H1 (cell line): ENCODE data around the gene PRKCA. TPM values are rescaled to one million over a fixed set of nuclear protein-coding genes. Genes with fewer than 3 reads are reported as not detected.

Experiments
- CTCF ChIA-PET: fragments of 300-600 bp; sonication (Branson Sonifier 250); formaldehyde crosslinking; loops from one replicate; lab custom pipeline; 2021; ENCODE audit not compliant: partially characterized antibody; lab: Charles Lee
- POLR2A ChIA-PET: fragments of 300-600 bp; sonication (Branson Sonifier 250); formaldehyde crosslinking; loops from one replicate; lab custom pipeline; 2021; ENCODE audit warnings: inconsistent platforms; ENCODE audit not compliant: partially characterized antibody; lab: Charles Lee
- DNase-seq, 2 experiments: peaks; one replicate each; pipeline versions ENCODE4 v3.0.0 to v3.0.0-alpha.2; 2010 to 2022; ENCODE audit warnings: low spot score in 2 of 2, low read depth in 1 of 2, mixed read lengths in 1 of 2
- FAIRE-seq: peaks from 2 replicates; lab custom pipeline; 2011; peaks lifted over from hg19 to GRCh38; lab: Jason Lieb, UNC
- H2AFZ ChIP-seq: 2 replicates; pipeline ENCODE4 v1.8.1; 2012; ENCODE audit warnings: low read length, inconsistent platforms
- H2AK5ac ChIP-seq: 2 replicates; pipeline ENCODE4 v1.6.1; 2013; ENCODE audit warnings: low read depth, low read length
- H2BK120ac ChIP-seq: replicated peaks from 2 replicates; pipeline ENCODE3; 2013; ENCODE audit warnings: low read depth, low read length, inconsistent platforms
- H2BK12ac ChIP-seq: 2 replicates; pipeline ENCODE4 v1.6.1; 2013; ENCODE audit warnings: low read depth, low read length
- H2BK15ac ChIP-seq: 2 replicates; pipeline ENCODE4 v1.6.1; 2013; ENCODE audit warnings: low read length
- H2BK20ac ChIP-seq: 2 replicates; pipeline ENCODE4 v1.6.1; 2013; ENCODE audit warnings: low read length
- H2BK5ac ChIP-seq: 2 replicates; pipeline ENCODE4 v1.6.1; 2013; ENCODE audit warnings: low read depth, low read length
- H3K14ac ChIP-seq: 2 replicates; pipeline ENCODE4 v1.6.1; 2013; ENCODE audit warnings: inconsistent platforms; ENCODE audit not compliant: insufficient read length
- H3K18ac ChIP-seq: 2 replicates; pipeline ENCODE4 v1.6.1; 2013; ENCODE audit warnings: low read length; ENCODE audit errors: extremely low read depth
- H3K23ac ChIP-seq: 2 replicates; pipeline ENCODE4 v1.6.1; 2013; ENCODE audit warnings: inconsistent platforms; ENCODE audit not compliant: insufficient read length
- H3K23me2 ChIP-seq: 2 replicates; pipeline ENCODE4 v1.6.1; 2013; ENCODE audit warnings: low read depth, low read length
- H3K27ac ChIP-seq: 2 replicates; pipeline ENCODE4 v1.6.1; 2011; ENCODE audit warnings: low read depth, low read length, inconsistent platforms
- H3K27me3 ChIP-seq, 4 experiments: replicated peaks in 1 of 4; 1 replicate in 1 of 4; 2 replicates in 3 of 4; pipeline versions ENCODE4 v1.6.1 to v1.8.1; 2011 to 2013; ENCODE audit warnings: low read length in 3 of 4, mild to moderate bottlenecking in 3 of 4, inconsistent platforms in 2 of 4, mixed read lengths in 2 of 4, moderate library complexity in 1 of 4; ENCODE audit not compliant: control insufficient read depth in 3 of 4, insufficient read depth in 3 of 4; ENCODE audit errors: extremely low read depth in 1 of 4
- H3K36me3 ChIP-seq, 4 experiments: 2 replicates each; pipeline versions ENCODE4 v1.6.1 to v1.8.1; 2011 to 2013; ENCODE audit warnings: mild to moderate bottlenecking in 4 of 4, low read length in 3 of 4, moderate library complexity in 2 of 4, control low read depth in 1 of 4, inconsistent platforms in 1 of 4; ENCODE audit not compliant: insufficient read depth in 4 of 4, control insufficient read depth in 2 of 4
- H3K4ac ChIP-seq: replicated peaks from 2 replicates; pipeline ENCODE3; 2013; ENCODE audit warnings: low read length, low read depth, mixed read lengths, inconsistent platforms; ENCODE audit not compliant: insufficient read length
- H3K4me1 ChIP-seq, 4 experiments: replicated peaks in 1 of 4; 1 replicate in 1 of 4; 2 replicates in 3 of 4; pipeline versions ENCODE4 v1.6.1 to v1.8.1; 2011 to 2013; ENCODE audit warnings: low read length in 3 of 4, inconsistent platforms in 2 of 4, mixed read lengths in 1 of 4; ENCODE audit not compliant: insufficient read depth in 4 of 4, control insufficient read depth in 3 of 4
- H3K4me2 ChIP-seq, 2 experiments: 2 replicates each; pipeline versions ENCODE4 v1.6.1 to v1.8.1; 2011 to 2013; ENCODE audit warnings: low read depth in 2 of 2, low read length in 2 of 2, control low read depth in 1 of 2, inconsistent platforms in 1 of 2, mild to moderate bottlenecking in 1 of 2; ENCODE audit not compliant: insufficient read depth in 1 of 2
- H3K4me3 ChIP-seq, 4 experiments: fragments of 200-600, 300-600 bp in 1 of 4; sonication (generic), shearing (Covaris generic), sonication (Bioruptor Twin) in 1 of 4; 2 replicates each; pipeline versions ENCODE4 v1.5.1 to v1.8.1; 2011 to 2016; ENCODE audit warnings: low read length in 4 of 4, low read depth in 3 of 4, control low read depth in 2 of 4, inconsistent platforms in 2 of 4, mild to moderate bottlenecking in 2 of 4, mixed read lengths in 1 of 4, moderate library complexity in 1 of 4; ENCODE audit not compliant: insufficient read depth in 2 of 4; ENCODE audit errors: extremely low read depth in 1 of 4
- H3K56ac ChIP-seq: replicated peaks from 2 replicates; pipeline ENCODE3; 2013; ENCODE audit warnings: low read depth, mild to moderate bottlenecking, mixed read lengths, low read length, inconsistent platforms; ENCODE audit not compliant: insufficient read length
- H3K79me1 ChIP-seq: 2 replicates; pipeline ENCODE4 v1.6.1; 2013; ENCODE audit warnings: low read depth, low read length, control low read depth
- H3K79me2 ChIP-seq, 2 experiments: 2 replicates each; pipeline versions ENCODE4 v1.6.1 to v1.8.1; 2012 to 2013; ENCODE audit warnings: low read length in 2 of 2, mild to moderate bottlenecking in 2 of 2, inconsistent platforms in 1 of 2; ENCODE audit not compliant: insufficient read depth in 2 of 2, control insufficient read depth in 1 of 2
- H3K9ac ChIP-seq, 4 experiments: replicated peaks in 1 of 4; 1 replicate in 1 of 4; 2 replicates in 3 of 4; pipeline versions ENCODE4 v1.6.1 to v1.8.1; 2011 to 2013; ENCODE audit warnings: low read depth in 3 of 4, low read length in 3 of 4, control low read depth in 2 of 4, mild to moderate bottlenecking in 2 of 4, moderate library complexity in 2 of 4, inconsistent platforms in 1 of 4; ENCODE audit errors: extremely low read depth in 1 of 4
- H3K9me3 ChIP-seq, 2 experiments: 2 replicates each; pipeline versions ENCODE4 v1.6.1 to v1.8.1; 2012 to 2013; ENCODE audit warnings: mild to moderate bottlenecking in 2 of 2, moderate library complexity in 2 of 2, control low read depth in 1 of 2, inconsistent platforms in 1 of 2, low read depth in 1 of 2, low read length in 1 of 2, mixed read lengths in 1 of 2; ENCODE audit not compliant: insufficient read depth in 2 of 2
- H4K20me1 ChIP-seq, 2 experiments: replicated peaks in 1 of 2; 2 replicates each; pipeline versions ENCODE3 to v1.8.1; 2011 to 2013; ENCODE audit warnings: inconsistent platforms in 2 of 2, low read length in 2 of 2, mild to moderate bottlenecking in 1 of 2; ENCODE audit not compliant: insufficient read depth in 2 of 2, control insufficient read depth in 1 of 2
- H4K5ac ChIP-seq: 2 replicates; pipeline ENCODE4 v1.6.1; 2013; ENCODE audit warnings: low read length, low read depth, mixed read lengths, inconsistent platforms; ENCODE audit not compliant: insufficient read length
- H4K8ac ChIP-seq: 2 replicates; pipeline ENCODE4 v1.8.0; 2013; ENCODE audit warnings: mild to moderate bottlenecking, moderate library complexity, low read length, inconsistent platforms; ENCODE audit not compliant: insufficient read depth; ENCODE audit errors: extremely low read depth
- H4K91ac ChIP-seq: replicated peaks from 2 replicates; pipeline ENCODE3; 2013; ENCODE audit warnings: low read length, mixed read lengths, inconsistent platforms; ENCODE audit not compliant: insufficient read length
- ASH2L ChIP-seq: fragments of 200-600, 300-600 bp; sonication (generic); IDR thresholded peaks from one replicate; pipeline ENCODE4 v1.7.1; 2017; ENCODE audit warnings: low read length
- BACH1 ChIP-seq: IDR thresholded peaks from 2 replicates; pipeline ENCODE4 v1.6.1; 2012; ENCODE audit warnings: low read length, improper control_type of control experiment
- BRCA1 ChIP-seq: IDR thresholded peaks from 2 replicates; pipeline ENCODE4 v1.6.1; 2012; ENCODE audit warnings: low read depth, low read length, improper control_type of control experiment
- GABPA ChIP-seq: IDR thresholded peaks from 2 replicates; pipeline ENCODE4 v1.6.1; 2011; ENCODE audit warnings: mild to moderate bottlenecking, low read length, moderate library complexity, borderline replicate concordance; ENCODE audit not compliant: insufficient read depth
- GTF2F1 ChIP-seq: IDR thresholded peaks from 2 replicates; pipeline ENCODE4 v1.6.1; 2012; ENCODE audit warnings: low read depth, low read length, improper control_type of control experiment, borderline replicate concordance
- POLR2AphosphoS5 ChIP-seq: IDR thresholded peaks from 2 replicates; pipeline ENCODE4 v1.6.1; 2011; ENCODE audit warnings: low read depth, low read length
- SUZ12 ChIP-seq: fragments of 200-600 bp; sonication (generic); IDR thresholded peaks from 2 replicates; pipeline ENCODE4 v1.6.1; 2012; ENCODE audit warnings: mild to moderate bottlenecking, inconsistent platforms, low read length, moderate library complexity, mixed read lengths
- YY1 ChIP-seq: IDR thresholded peaks from 2 replicates; pipeline ENCODE4 v1.6.1; 2011; ENCODE audit warnings: low read depth, mild to moderate bottlenecking, low read length
- WGBS, 2 experiments: shearing (Covaris generic) in 1 of 2; methylation state at CpG; one replicate each; pipeline versions ENCODE4 v1.1.6 to v1.1.7; 2013 to 2015; ENCODE audit warnings: low lambda C conversion rate in 2 of 2, mixed read lengths in 2 of 2, inconsistent platforms in 1 of 2, low coverage in 1 of 2, missing lambda C conversion rate in 1 of 2; ENCODE audit not compliant: insufficient replicate concordance in 2 of 2, insufficient coverage in 1 of 2, insufficient read length in 1 of 2; ENCODE audit errors: extremely low coverage in 1 of 2, missing lambda C conversion rate in 1 of 2; 5-methylcytosine and 5-hydroxymethylcytosine counted together
- polyA plus RNA-seq, 7 experiments: library from polyadenylated mRNA; depleted of rRNA in 3 of 7; stranded (reverse) in 5 of 7; unstranded in 2 of 7; fragments of >200 nt in 5 of 7; fragments of 200-250 nt in 2 of 7; gene quantifications; 1 replicate in 5 of 7; 2 replicates in 1 of 7; 4 replicates in 1 of 7; pipeline versions ENCODE4 v1.2.1 to v1.2.3, GENCODE V29; 2011 to 2013; ENCODE audit warnings: missing spikeins in 2 of 7, mixed read lengths in 2 of 7
- total RNA-seq: library from RNA; stranded (reverse); fragmentation: NEBNext Ultra II Directional; extraction: Animal tissue kit (Norgen Biotek cat#: 25700); gene quantifications from 2 replicates; pipeline ENCODE4 v1.2.1, GENCODE V29; 2021

Gene PRKCA
- total and polyA plus RNA-seq, 2 of the 8 experiments (the other 6 are each of a cell fraction or from before 2014, with no cell fraction given): 5.8 to 17.8 TPM

GRCh38 chr17:66412857-66413558, 110.6 kb downstream of the PRKCA start:
- Histone ChIP-seq H2AFZ (no peak overlapping the region), H3K18ac (no peak overlapping the region), H3K4me3 (no peak overlapping the region), H3K27ac (no peak overlapping the region), H3K79me1 (peaks cover 2% of the 10 kb centered on the region; the same call in 1 of the 2 replicates), H3K36me3 (no peaks in the 10 kb centered on the region), H2BK20ac (no peak overlapping the region), H2BK12ac (no peak overlapping the region), H3K9ac (no peak overlapping the region), H3K56ac (no peak overlapping the region), H2BK120ac (no peak overlapping the region), H4K8ac (no peak overlapping the region), H4K20me1 (no peaks in the 10 kb centered on the region), H4K5ac (no peak overlapping the region), H3K27me3 (no peaks in the 10 kb centered on the region), H3K14ac (no peak overlapping the region), H2AK5ac (no peak overlapping the region), H3K23ac (no peak overlapping the region), H3K79me2 (peaks cover 0 to 5% of the 10 kb centered on the region in 2 experiments; a peak in 2 of 4 replicates), H3K4me2 (no peak overlapping the region), H3K23me2 (no peaks in the 10 kb centered on the region), H4K91ac (no peak overlapping the region), H3K4ac (no peak overlapping the region), H3K4me1 (peaks cover 0 to 3% (median 1%) of the 10 kb centered on the region in 4 experiments; a peak in 4 of 7 replicates), H2BK15ac (no peak overlapping the region), H3K9me3 (no peaks in the 10 kb centered on the region), H2BK5ac (no peak overlapping the region)
- TF ChIP-seq YY1: no peak
- TF ChIP-seq POLR2AphosphoS5: no peak
- no peak for TF ChIP-seq BRCA1
- TF ChIP-seq SUZ12: no peak
- no peak for TF ChIP-seq GABPA
- TF ChIP-seq BACH1: no peak
- no peak for TF ChIP-seq GTF2F1
- TF ChIP-seq ASH2L: no peak
- DNase-seq (no peak), FAIRE-seq (no peak)
- ChIA-PET POLR2A (interaction anchor here (0.9 kb wide), 1 partner anchor 19 kb away, joined by 3 read pairs; no protein-coding TSS in a partner anchor), CTCF (interaction anchor here (0.9 to 1.0 kb wide), 3 partner anchors 9 to 36 kb away, joined by 3 to 4 read pairs (median 3); no protein-coding TSS in a partner anchor)
- WGBS, 2 experiments: 87% methylated on average over 8 of the region's 8 CpGs; no CpG with 5 or more reads in 1 of the 2 experiments
